Mucosa of rectum (tissue), 2 donors: ENCODE measurements around the gene LPCAT3.

Source experiments
- H3K27ac ChIP-seq, 2 donors: one replicate each; pipeline ENCODE4 v1.7.0; 2013; ENCODE audit warnings: inconsistent platforms in 2 of 2, low read depth in 2 of 2, low read length in 2 of 2
- H3K27me3 ChIP-seq, 2 donors: one replicate each; pipeline ENCODE4 v1.7.0; 2013; ENCODE audit warnings: low read length in 2 of 2; ENCODE audit not compliant: control insufficient read depth in 2 of 2, insufficient read depth in 2 of 2
- H3K36me3 ChIP-seq, 2 donors: one replicate each; pipeline ENCODE4 v1.7.0; 2013; ENCODE audit warnings: low read length in 2 of 2; ENCODE audit not compliant: control insufficient read depth in 2 of 2, insufficient read depth in 2 of 2
- H3K4me1 ChIP-seq, 2 donors: one replicate each; pipeline ENCODE4 v1.7.0; 2013; ENCODE audit warnings: low read length in 2 of 2, mild to moderate bottlenecking in 1 of 2; ENCODE audit not compliant: control insufficient read depth in 2 of 2, insufficient read depth in 2 of 2
- H3K4me3 ChIP-seq, 2 donors: one replicate each; pipeline ENCODE4 v1.7.0; 2013; ENCODE audit warnings: low read length in 2 of 2
- H3K9ac ChIP-seq, 2 donors: one replicate each; pipeline ENCODE4 v1.7.0; 2013; ENCODE audit warnings: low read length in 2 of 2, low read depth in 1 of 2, mild to moderate bottlenecking in 1 of 2
- H3K9me3 ChIP-seq, 2 donors: one replicate each; pipeline ENCODE4 v1.7.0; 2013; ENCODE audit warnings: low read length in 2 of 2; ENCODE audit not compliant: control insufficient read depth in 2 of 2
- donor health status: healthy.
- donor health status: Normal muscosa, but diverticular disease.

The LPCAT3 gene

GRCh38 chr12:6948873-6949594 is 69.2 kb downstream of the LPCAT3 start:
- Histone ChIP-seq H3K4me3 (no peak overlapping the region), H3K27me3 (no peaks in the 10 kb centered on the region), H3K27ac (peak overlapping the region; percentile 24 to 77), H3K36me3 (peaks cover 0 to 8% of the 10 kb centered on the region in 2 donors), H3K9ac (peak overlapping the region in 1 of 2 donors; percentile 63), H3K4me1 (peaks cover 41 to 47% of the 10 kb centered on the region in 2 donors), H3K9me3 (no peaks in the 10 kb centered on the region)

GRCh38 chr12:6947615-6948014 is 70.7 kb downstream of the LPCAT3 start:
- H3K4me3 ChIP-seq, result no peak overlapping the region
- H3K9me3 ChIP-seq, result no peaks in the 10 kb centered on the region
- no peaks in the 10 kb centered on the region for H3K27me3 ChIP-seq
- H3K36me3 ChIP-seq, result peaks cover 0 to 6% of the 10 kb centered on the region in 2 donors
- H3K4me1 ChIP-seq, result peaks cover 49 to 52% of the 10 kb centered on the region in 2 donors
- H3K9ac ChIP-seq, result peak overlapping the region in 1 of 2 donors; percentile 63
- H3K27ac ChIP-seq, result no peak overlapping the region

GRCh38 chr12:6946920-6947374 is 71.3 kb downstream of the LPCAT3 start:
- Histone ChIP-seq H3K27ac (peak overlapping the region; percentile 98 to 100), H3K27me3 (no peaks in the 10 kb centered on the region), H3K4me1 (peaks cover 49 to 52% of the 10 kb centered on the region in 2 donors), H3K36me3 (no peaks in the 10 kb centered on the region), H3K9ac (peak overlapping the region; percentile 63 to 96), H3K9me3 (no peaks in the 10 kb centered on the region), H3K4me3 (peak overlapping the region; percentile 77 to 80)

- H3K4me1 ChIP-seq, result peaks cover 49 to 52% of the 10 kb centered on the region in 2 donors
- H3K9me3 ChIP-seq, result no peaks in the 10 kb centered on the region
- no peaks in the 10 kb centered on the region for H3K27me3 ChIP-seq
- peak overlapping the region; percentile 98 to 100 for H3K27ac ChIP-seq
- H3K4me3 ChIP-seq, result peak overlapping the region; percentile 77 to 80
- peak overlapping the region; percentile 63 to 96 for H3K9ac ChIP-seq
- peaks cover 4 to 6% of the 10 kb centered on the region in 2 donors for H3K36me3 ChIP-seq
Observed at GRCh38 chr12:6946033-6946919, 72.0 kb downstream of the LPCAT3 start.

- Histone ChIP-seq H3K9ac (peak overlapping the region; percentile 63 to 96), H3K27ac (peak overlapping the region; percentile 98 to 100), H3K27me3 (no peaks in the 10 kb centered on the region), H3K4me1 (peaks cover 45 to 49% of the 10 kb centered on the region in 2 donors), H3K9me3 (no peaks in the 10 kb centered on the region), H3K36me3 (peaks cover 9 to 10% of the 10 kb centered on the region in 2 donors), H3K4me3 (peak overlapping the region; percentile 58 to 80)
Observed at GRCh38 chr12:6945613-6946012, 72.7 kb downstream of the LPCAT3 start.

- Histone ChIP-seq H3K9me3 (no peaks in the 10 kb centered on the region), H3K4me1 (peaks cover 41 to 44% of the 10 kb centered on the region in 2 donors), H3K36me3 (peaks cover 10 to 14% of the 10 kb centered on the region in 2 donors), H3K27ac (peak overlapping the region; percentile 98 to 100), H3K4me3 (peak overlapping the region; percentile 88 to 91), H3K27me3 (no peaks in the 10 kb centered on the region), H3K9ac (peak overlapping the region; percentile 96 to 97)
Observed at GRCh38 chr12:6944381-6945186, 73.7 kb downstream of the LPCAT3 start.

GRCh38 chr12:6943722-6944380 is 74.4 kb downstream of the LPCAT3 start, which contains the start of the genes C12orf57 and RNU7-1:
C12orf57 (plus strand) TSS chr12:6944022; CDS start chr12:6944122, 100 bp downstream.
RNU7-1 (plus strand) TSS chr12:6943816.
- no peaks in the 10 kb centered on the region for H3K9me3 ChIP-seq
- no peaks in the 10 kb centered on the region for H3K27me3 ChIP-seq
- H3K36me3 ChIP-seq, result peaks cover 10 to 14% of the 10 kb centered on the region in 2 donors
- peaks cover 37 to 38% of the 10 kb centered on the region in 2 donors for H3K4me1 ChIP-seq
- H3K27ac ChIP-seq, result peak within 1 kb of the TSS; percentile 98 to 100
- peak within 1 kb of the TSS; percentile 88 to 91 for H3K4me3 ChIP-seq
- peak within 1 kb of the TSS; percentile 96 to 97 for H3K9ac ChIP-seq

- H3K36me3 ChIP-seq, result peaks cover 10 to 14% of the 10 kb centered on the region in 2 donors
- H3K27ac ChIP-seq, result peak overlapping the region; percentile 98 to 100
- H3K4me1 ChIP-seq, result peaks cover 39 to 40% of the 10 kb centered on the region in 2 donors
Observed at GRCh38 chr12:6943389-6943721, 74.9 kb downstream of the LPCAT3 start.

GRCh38 chr12:6942331-6942665 is 76.0 kb downstream of the LPCAT3 start:
- Histone ChIP-seq H3K27ac (peak overlapping the region in 1 of 2 donors; percentile 100), H3K4me1 (peaks cover 42 to 44% of the 10 kb centered on the region in 2 donors), H3K36me3 (peaks cover 10 to 14% of the 10 kb centered on the region in 2 donors), H3K27me3 (no peaks in the 10 kb centered on the region), H3K9ac (no peak overlapping the region), H3K4me3 (no peak overlapping the region), H3K9me3 (no peaks in the 10 kb centered on the region)

More at GRCh38 chr12:6943389-6943721, 74.9 kb downstream of the LPCAT3 start:
- no peaks in the 10 kb centered on the region for H3K9me3 ChIP-seq
- peak overlapping the region; percentile 96 to 97 for H3K9ac ChIP-seq
- H3K4me3 ChIP-seq, result peak overlapping the region; percentile 88 to 91
- H3K27me3 ChIP-seq, result no peaks in the 10 kb centered on the region
